Sigmoid colon (tissue), 4 donors: Measurements from ENCODE around the gene MRPL36.

Source experiments
- CTCF ChIP-seq, 4 experiments: fragments of 450-650 bp in 3 of 4; fragments of 200-600 bp in 1 of 4; IDR thresholded peaks; one replicate each; pipeline ENCODE4 v1.5.1; 2016 to 2019; ENCODE audit warnings: antibody characterized with exemption in 4 of 4, mild to moderate bottlenecking in 3 of 4, moderate library complexity in 2 of 4
- EP300 ChIP-seq, 4 donors: sonication (generic); formaldehyde crosslinking; IDR thresholded peaks; one replicate each; pipeline ENCODE4 v1.6.1; 2017; ENCODE audit warnings: antibody characterized with exemption in 4 of 4
- POLR2A ChIP-seq, 2 donors: fragments of 450-650 bp; IDR thresholded peaks; one replicate each; pipeline ENCODE4 v1.6.1; 2016; ENCODE audit warnings: antibody characterized with exemption in 2 of 2, mild to moderate bottlenecking in 2 of 2, moderate library complexity in 2 of 2
- POLR2AphosphoS5 ChIP-seq, 4 donors: sonication (generic); formaldehyde crosslinking; IDR thresholded peaks; one replicate each; pipeline ENCODE4 v1.6.1; 2017; ENCODE audit warnings: antibody characterized with exemption in 4 of 4

DNA sequence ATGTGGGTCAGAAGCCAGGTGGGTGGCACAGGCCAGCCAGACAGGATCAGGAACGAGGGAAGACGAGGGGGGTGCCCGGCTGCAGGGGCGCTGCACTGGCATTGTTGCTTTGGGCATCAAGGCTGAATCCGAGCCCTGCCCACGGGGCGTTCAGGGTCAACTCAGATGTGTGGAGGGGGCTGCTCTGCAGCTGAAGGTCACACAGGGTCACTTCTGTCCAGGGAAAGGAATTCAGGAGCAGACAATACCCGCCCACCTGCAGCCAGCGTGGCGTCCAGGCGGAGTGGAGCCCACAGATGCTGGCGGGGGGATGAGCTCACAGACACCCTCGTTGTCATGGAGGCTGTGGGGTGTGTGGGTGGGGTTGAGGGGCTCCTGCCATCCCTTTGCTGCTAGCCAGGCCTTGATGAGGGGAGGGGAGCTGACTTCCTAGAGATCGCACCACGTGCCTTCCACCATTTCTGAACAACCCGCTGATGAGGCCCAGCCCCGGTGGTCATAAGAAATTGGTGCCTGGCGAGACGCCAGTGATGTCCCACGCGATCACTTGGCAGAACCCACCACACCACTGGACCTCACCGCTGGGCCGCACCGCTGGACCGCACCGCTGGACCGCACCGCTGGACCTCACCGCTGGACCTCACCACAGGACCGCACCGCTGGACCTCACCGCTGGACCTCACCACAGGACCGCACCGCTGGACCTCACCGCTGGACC, 31.2 kb downstream of the MRPL36 start:
- TF ChIP-seq POLR2A (IDR thresholded peaks at IDR 0.05) (no peak), EP300 (IDR thresholded peaks at IDR 0.05) (no peak), CTCF (IDR thresholded peaks at IDR 0.05) (no peak), POLR2AphosphoS5 (IDR thresholded peaks at IDR 0.05) (no peak)
